ENCODE results near the gene APOL1. TPM values are rescaled to one million over a fixed set of nuclear protein-coding genes. Genes with fewer than 3 reads are reported as not detected.

APOL1 gene
- total RNA-seq, 2 experiments from 2014 or later: 6.4 to 7.3 TPM

DNA sequence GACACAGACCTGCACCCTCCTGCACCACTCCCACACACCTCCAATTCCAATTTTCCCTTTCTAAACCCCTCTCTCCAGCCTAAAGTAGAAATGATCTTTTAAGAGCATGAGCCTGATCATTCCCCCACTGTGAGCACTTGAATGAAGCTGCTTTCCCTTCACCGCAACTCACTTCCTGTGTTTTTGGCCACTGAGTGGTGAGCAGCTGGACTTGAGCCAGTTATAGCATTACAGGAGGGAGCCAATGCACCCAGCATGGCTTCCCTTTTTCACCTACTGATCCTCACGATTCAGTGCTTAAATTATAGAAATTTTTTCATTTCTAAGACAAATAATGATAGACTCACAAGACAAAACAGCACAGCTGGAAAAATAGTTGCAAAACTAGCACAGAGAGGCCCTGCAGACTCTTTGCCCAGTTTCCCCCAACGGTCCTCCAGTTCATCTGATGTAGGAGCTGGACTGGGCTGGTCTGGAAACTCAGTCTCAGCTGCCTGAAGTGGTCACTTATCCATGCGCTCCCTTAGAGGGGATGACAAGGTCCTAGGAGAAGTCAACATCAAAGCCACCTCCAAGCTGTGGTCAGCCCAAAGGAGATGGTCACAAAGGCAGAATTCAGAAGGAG, 41.6 kb upstream of the APOL1 start:
- Mint-ChIP-seq H3K27ac (no peak overlapping the region), H3K4me1 (ENCODE audit: low read depth) (peaks cover 13% of the 10 kb centered on the region), H3K36me3 (ENCODE audit: low read depth) (no peaks in the 10 kb centered on the region), H3K27me3 (peaks cover 53% of the 10 kb centered on the region), H3K4me3 (no peak overlapping the region), H3K9me3 (peaks cover 4% of the 10 kb centered on the region)
- Histone ChIP-seq H3K27me3 (ENCODE audit: control insufficient read depth in 1 of 2, insufficient read depth in 2 of 2, low read length in 2 of 2) (no peaks in the 10 kb centered on the region), H3K9me3 (ENCODE audit: control insufficient read depth in 1 of 2, insufficient read depth in 1 of 2, low read length in 2 of 2) (no peaks in the 10 kb centered on the region), H3K36me3 (ENCODE audit: insufficient read depth, low read length) (no peaks in the 10 kb centered on the region), H3K4me1 (ENCODE audit: insufficient read depth, low read length) (peaks cover 9% of the 10 kb centered on the region), H3K4me3 (ENCODE audit: low read length) (no peak overlapping the region), H3K27ac (ENCODE audit: low read depth in 1 of 2, low read length in 2 of 2) (no peak overlapping the region)
- peak in 3 of 14 experiments; percentile 7 to 22 (median 18) for DNase-seq
- ATAC-seq (ENCODE audit: poor library complexity): no peak
- intact Hi-C loops (cut with DNase I, micrococcal nuclease): no loop called here
- TF ChIP-seq, protein P1, sequence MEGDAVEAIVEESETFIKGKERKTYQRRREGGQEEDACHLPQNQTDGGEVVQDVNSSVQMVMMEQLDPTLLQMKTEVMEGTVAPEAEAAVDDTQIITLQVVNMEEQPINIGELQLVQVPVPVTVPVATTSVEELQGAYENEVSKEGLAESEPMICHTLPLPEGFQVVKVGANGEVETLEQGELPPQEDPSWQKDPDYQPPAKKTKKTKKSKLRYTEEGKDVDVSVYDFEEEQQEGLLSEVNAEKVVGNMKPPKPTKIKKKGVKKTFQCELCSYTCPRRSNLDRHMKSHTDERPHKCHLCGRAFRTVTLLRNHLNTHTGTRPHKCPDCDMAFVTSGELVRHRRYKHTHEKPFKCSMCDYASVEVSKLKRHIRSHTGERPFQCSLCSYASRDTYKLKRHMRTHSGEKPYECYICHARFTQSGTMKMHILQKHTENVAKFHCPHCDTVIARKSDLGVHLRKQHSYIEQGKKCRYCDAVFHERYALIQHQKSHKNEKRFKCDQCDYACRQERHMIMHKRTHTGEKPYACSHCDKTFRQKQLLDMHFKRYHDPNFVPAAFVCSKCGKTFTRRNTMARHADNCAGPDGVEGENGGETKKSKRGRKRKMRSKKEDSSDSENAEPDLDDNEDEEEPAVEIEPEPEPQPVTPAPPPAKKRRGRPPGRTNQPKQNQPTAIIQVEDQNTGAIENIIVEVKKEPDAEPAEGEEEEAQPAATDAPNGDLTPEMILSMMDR (IDR thresholded peaks at IDR 0.05): no peak
- ChIA-PET POLR2A (no interaction called here), CTCF (interaction anchor here (1.1 kb wide), 1 partner anchor 10 kb away, joined by 3 read pairs; no protein-coding TSS in a partner anchor)

GRCh38 chr22:36212901-36213300, 40.0 kb upstream of the APOL1 start:
- ATAC-seq (ENCODE audit: poor library complexity) (no peak), DNase-seq (no peak)
- Mint-ChIP-seq H3K27ac (no peak overlapping the region), H3K9me3 (peaks cover 4% of the 10 kb centered on the region), H3K4me3 (no peak overlapping the region), H3K27me3 (peaks cover 57% of the 10 kb centered on the region), H3K4me1 (ENCODE audit: low read depth) (peaks cover 13% of the 10 kb centered on the region), H3K36me3 (ENCODE audit: low read depth) (no peaks in the 10 kb centered on the region)
- H3K9me3 ChIP-seq (ENCODE audit: control insufficient read depth in 1 of 2, insufficient read depth in 1 of 2, low read length in 2 of 2): no peaks in the 10 kb centered on the region
- ChIA-PET POLR2A (no interaction called here), CTCF (no interaction called here)
- intact Hi-C loops (cut with DNase I, micrococcal nuclease): no loop called here
- no peaks in the 10 kb centered on the region for H3K36me3 ChIP-seq (ENCODE audit: insufficient read depth, low read length)
- TF ChIP-seq, protein P1 (IDR thresholded peaks at IDR 0.05): no peak
- peaks cover 0 to 4% of the 10 kb centered on the region in 2 experiments for H3K27me3 ChIP-seq (ENCODE audit: control insufficient read depth in 1 of 2, insufficient read depth in 2 of 2, low read length in 2 of 2)
- H3K4me3 ChIP-seq (ENCODE audit: low read length): no peak overlapping the region
- peaks cover 9% of the 10 kb centered on the region for H3K4me1 ChIP-seq (ENCODE audit: insufficient read depth, low read length)
- no peak overlapping the region for H3K27ac ChIP-seq (ENCODE audit: low read depth in 1 of 2, low read length in 2 of 2)

DNA sequence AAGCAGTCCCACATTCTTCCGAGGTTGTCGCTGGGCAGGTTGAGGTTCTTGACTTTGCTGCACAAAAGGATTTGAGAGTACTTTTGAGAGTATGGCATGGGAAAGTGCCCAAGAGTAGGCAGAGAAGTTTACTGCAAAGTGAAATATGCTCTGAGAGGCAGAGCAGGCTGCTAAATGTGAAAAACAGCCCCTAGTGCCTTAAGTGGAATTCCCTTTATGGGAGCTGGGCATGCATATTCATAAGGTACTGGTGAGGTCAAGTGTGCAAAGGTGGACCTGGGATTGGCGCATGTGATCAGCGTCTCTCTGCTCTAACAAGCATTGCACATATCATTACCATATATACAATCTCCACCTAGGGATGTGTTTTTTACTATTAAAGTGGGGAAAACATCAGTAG, 39.3 kb upstream of the APOL1 start:
- Mint-ChIP-seq H3K9me3 (peaks cover 4% of the 10 kb centered on the region), H3K27me3 (peaks cover 59% of the 10 kb centered on the region), H3K4me1 (ENCODE audit: low read depth) (peaks cover 13% of the 10 kb centered on the region), H3K36me3 (ENCODE audit: low read depth) (no peaks in the 10 kb centered on the region), H3K27ac (no peak overlapping the region), H3K4me3 (no peak overlapping the region)
- Histone ChIP-seq H3K9me3 (ENCODE audit: control insufficient read depth in 1 of 2, insufficient read depth in 1 of 2, low read length in 2 of 2) (no peaks in the 10 kb centered on the region), H3K27ac (ENCODE audit: low read depth in 1 of 2, low read length in 2 of 2) (no peak overlapping the region), H3K36me3 (ENCODE audit: insufficient read depth, low read length) (no peaks in the 10 kb centered on the region), H3K27me3 (ENCODE audit: control insufficient read depth in 1 of 2, insufficient read depth in 2 of 2, low read length in 2 of 2) (peaks cover 0 to 4% of the 10 kb centered on the region in 2 experiments), H3K4me1 (ENCODE audit: insufficient read depth, low read length) (peaks cover 9% of the 10 kb centered on the region), H3K4me3 (ENCODE audit: low read length) (no peak overlapping the region)
- DNase-seq (no peak), ATAC-seq (ENCODE audit: poor library complexity) (no peak)
- CTCF ChIA-PET: no interaction called here
- intact Hi-C loops (cut with DNase I, micrococcal nuclease): no loop called here
- TF ChIP-seq, protein P1 (IDR thresholded peaks at IDR 0.05): no peak
- POLR2A ChIA-PET: no interaction called here
